ENCODE measurements around the gene CXCL10. TPM values are rescaled to one million over a fixed set of nuclear protein-coding genes. Genes with fewer than 3 reads are reported as not detected.
"Not testable (repeated sequence)": the region's sequence is repeated elsewhere in the genome, so short reads cannot be mapped to it uniquely, and the experiment has no call there.

The CXCL10 gene
- total RNA-seq, 1 donor from 2014 or later = not detected

DNA sequence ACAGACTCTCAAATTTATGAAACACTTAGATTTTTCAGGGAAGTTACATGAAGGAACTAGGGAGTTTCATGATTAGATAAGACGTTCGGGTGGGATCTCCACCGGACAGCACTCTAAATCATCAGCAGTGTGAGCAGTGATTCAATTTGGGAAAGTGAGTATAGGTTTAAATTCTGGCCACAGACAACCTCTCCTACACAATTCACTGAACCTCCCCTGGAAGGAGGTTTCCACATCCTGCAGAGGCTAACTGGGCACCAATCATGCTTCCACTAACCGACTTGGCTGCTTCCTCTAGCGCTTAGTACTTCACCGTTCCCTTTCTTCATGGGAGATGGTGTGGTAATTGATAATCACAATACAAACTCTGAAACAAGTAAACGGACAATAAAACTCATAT is 21.6 kb downstream of the CXCL10 start:
- intact Hi-C loops (cut with DNase I) = no loop called here
- no peak for DNase-seq
- no peak for ATAC-seq (ENCODE audit: poor library complexity)

DNA sequence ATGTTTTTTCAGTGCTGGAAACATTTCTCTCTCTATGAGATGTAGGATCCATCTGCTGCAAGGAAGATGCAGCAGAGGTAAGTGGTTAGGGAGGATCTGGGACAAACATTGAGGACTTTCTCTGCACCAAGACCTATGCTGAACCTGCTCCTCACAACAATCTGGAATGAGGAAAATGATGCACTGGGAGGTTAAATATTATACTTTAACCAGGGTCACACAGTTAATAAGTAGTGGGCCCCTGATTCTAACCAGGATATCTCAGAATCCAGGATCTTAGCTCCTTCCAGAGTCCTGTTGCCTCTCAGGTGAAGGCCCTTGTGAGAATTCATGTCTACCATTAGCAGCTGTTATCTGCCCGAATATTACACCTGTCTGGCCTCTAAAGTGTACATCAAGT is 23.0 kb downstream of the CXCL10 start:
- ATAC-seq (ENCODE audit: poor library complexity) = no peak
- intact Hi-C loops (cut with DNase I) = no loop called here

DNA sequence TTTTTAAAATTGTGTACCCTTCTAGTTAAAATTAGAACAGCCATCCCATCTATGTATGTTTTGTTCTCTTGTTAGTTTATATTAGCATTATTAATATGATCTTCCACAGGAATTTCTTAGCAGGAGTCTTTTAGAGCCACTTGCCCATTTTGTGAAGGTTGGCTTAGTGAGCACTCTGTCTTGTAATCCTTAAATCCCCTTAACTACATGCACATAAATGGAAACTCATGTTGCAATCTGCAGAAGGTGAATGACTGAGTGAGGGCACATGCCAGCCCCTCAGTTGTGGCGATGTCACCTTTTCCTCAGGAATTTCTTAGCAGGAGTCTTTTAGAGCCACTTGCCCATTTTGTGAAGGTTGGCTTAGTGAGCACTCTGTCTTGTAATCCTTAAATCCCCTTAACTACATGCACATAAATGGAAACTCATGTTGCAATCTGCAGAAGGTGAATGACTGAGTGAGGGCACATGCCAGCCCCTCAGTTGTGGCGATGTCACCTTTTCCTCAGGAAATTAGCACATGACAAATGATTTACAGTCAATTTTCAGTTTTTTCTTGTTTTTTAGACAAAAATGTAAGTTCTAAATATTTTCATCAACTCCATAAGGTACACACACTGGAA is 24.7 kb downstream of the CXCL10 start:
- intact Hi-C loops (cut with DNase I); ATAC-seq (ENCODE audit: poor library complexity); DNase-seq: not testable (repeated sequence)

More for the DNA sequence above, 23.0 kb downstream of the CXCL10 start:
- DNase-seq = no peak

DNA sequence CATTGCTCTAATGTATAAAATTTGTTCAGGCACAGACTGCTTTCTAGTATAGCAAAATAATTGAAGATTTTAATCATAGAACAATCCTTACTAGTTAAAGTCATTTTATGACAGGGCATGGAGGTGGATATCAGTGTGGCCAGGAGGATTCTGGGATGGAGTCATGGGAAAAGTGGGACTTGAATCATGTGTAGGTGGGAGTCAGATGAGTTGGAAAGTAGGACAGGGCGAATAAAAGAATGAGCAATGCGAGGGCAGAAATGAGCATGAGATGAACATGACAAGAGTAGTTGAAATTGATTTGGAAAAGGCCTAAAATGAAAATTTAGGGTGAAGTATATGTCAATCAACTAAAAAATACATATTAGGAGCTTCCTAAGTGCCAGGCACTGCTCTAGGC is 25.4 kb downstream of the CXCL10 start:
- intact Hi-C loops (cut with DNase I) = no loop called here
- DNase-seq (no peak), ATAC-seq (ENCODE audit: poor library complexity) (no peak)

DNA sequence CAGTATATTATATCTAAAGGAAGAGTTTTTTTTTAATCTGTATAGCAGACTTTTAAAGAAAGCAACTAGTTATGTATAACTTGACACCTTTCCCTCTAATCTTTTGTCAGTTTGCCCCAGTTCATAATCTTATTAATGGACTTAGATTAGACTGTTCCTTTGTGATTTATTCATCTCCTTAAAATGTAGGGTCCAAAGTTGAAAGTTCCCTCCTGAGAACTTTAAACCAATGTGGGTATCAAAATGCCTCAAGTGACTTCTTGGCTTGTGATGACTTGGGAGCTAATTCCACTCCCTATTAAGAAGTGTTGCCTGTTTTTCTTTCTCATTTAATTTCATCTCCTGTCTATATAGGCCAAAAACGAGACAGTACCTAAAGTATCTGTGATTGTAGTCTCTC is 26.2 kb downstream of the CXCL10 start:
- no peak for DNase-seq
- no peak for ATAC-seq (ENCODE audit: poor library complexity)
- intact Hi-C loops (cut with DNase I) = no loop called here

DNA sequence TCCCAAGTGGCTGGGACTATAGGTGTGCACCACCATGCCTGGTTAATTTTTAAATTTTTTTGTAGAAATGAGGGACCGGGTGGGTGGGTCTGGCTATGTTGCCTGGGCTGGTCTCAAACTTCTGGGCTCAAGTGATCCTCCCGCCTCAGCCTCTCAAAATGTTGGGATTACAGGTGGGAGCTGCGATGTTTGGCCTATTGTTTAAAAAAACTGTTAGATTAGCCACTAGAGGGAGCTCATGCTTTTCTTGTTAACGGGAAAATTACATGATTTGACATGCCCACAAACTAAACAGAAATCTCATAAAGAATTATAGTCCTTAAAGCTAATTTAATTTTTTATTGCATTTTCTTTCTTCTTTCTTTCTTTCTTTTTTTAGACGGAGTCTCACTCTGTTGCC is 27.6 kb downstream of the CXCL10 start:
- intact Hi-C loops (cut with DNase I) = loop anchor here (2.0 kb wide), 1 partner anchor 71 kb away; no protein-coding TSS in a partner anchor
- DNase-seq = no peak
- ATAC-seq (ENCODE audit: poor library complexity) = peak; percentile 40

DNA sequence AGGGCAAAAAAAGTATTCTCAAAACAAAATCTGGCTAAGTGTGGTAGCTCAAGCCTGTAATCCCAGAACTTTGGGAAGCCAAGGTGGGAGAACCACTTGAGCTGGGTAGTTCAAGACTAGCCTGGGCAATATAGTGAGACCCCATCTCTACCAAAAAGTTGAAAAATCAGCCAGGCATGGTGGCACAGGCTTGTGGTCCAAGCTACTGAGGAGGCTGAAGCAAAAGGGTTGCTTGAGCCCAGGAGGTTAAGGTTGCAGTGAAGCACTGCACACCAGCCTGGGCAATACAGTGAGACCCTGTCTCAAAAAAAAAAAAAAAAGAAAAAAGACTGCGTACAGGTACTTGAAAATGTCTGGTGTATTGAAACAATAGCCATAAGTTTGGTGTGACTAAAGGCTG is 30.8 kb downstream of the CXCL10 start:
- ATAC-seq (ENCODE audit: poor library complexity) (no peak), DNase-seq (no peak)
- intact Hi-C loops (cut with DNase I) = no loop called here

DNA sequence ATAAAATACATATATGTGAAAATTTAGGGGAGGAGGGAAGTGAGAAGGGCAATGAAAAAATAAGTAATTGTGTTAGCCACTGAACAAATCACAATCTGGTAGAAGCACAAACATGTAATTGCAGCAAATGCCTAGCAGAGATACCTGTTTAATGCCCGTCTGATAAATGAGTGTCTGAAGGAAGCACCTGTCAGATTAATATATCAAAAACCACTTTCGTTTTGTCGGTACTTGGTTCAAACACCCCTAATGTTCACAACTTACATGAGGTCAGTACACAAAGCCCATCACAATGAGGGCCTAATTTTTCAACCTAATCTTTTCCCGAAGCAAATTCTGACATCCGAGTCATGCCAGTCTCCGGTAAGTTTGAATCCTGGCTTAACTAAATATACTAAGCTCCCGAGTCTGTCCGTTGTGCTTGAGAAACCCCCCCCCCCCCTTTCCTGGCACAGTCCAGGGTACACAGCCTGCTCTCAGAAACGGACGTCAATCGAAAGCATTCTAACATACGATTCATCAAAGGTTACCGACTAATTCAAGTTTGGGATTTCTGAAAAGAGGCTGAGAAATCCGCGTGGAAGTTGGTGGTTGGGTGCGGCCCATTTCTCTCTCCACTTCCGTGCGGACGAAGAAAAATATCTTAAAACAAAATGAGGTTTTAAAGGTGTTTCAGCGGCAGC is 33.3 kb downstream of the CXCL10 start:
- DNase-seq (no peak), ATAC-seq (ENCODE audit: poor library complexity) (no peak)
- intact Hi-C loops (cut with DNase I) = no loop called here

DNA sequence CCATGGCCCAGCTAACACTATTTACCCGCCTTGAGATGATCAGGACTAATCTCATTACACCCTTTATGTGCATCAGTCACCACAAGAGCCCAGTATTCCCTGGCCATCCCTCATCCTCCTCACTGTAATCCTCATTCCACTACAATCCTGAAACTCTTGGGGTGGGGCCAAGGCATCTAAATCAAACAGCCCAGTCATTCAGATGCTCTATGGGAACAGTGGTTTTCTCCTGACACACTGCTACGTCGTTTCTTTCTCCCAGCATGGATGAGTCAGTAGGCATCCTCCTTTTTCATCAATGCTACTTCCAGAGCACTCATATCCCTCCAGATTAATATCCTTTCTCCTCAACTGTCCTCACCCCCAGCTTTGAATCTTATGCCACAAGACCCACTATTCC is 38.2 kb downstream of the CXCL10 start:
- DNase-seq = no peak
- intact Hi-C loops (cut with DNase I) = no loop called here
- ATAC-seq (ENCODE audit: poor library complexity) = no peak

DNA sequence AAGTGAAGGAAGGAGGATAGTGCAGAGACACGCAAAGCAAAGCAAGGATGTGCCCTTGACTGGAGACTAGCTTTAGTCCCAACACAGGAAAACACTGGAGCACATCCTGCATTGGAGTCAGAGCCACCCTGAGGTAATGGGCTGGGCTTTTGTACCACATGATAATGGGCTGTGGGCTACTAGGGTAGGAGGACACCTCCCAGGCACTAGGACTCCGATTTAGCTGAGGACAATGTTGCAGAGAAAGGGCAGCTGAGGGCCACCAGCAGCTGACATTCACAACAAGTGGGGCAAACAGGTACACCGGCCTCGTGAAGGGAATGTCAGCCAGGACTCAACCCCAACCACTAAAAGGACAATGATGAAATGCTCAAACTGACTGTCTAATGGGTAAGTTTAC is 42.7 kb downstream of the CXCL10 start:
- no peak for ATAC-seq (ENCODE audit: poor library complexity)
- intact Hi-C loops (cut with DNase I) = no loop called here
- DNase-seq = no peak

DNA sequence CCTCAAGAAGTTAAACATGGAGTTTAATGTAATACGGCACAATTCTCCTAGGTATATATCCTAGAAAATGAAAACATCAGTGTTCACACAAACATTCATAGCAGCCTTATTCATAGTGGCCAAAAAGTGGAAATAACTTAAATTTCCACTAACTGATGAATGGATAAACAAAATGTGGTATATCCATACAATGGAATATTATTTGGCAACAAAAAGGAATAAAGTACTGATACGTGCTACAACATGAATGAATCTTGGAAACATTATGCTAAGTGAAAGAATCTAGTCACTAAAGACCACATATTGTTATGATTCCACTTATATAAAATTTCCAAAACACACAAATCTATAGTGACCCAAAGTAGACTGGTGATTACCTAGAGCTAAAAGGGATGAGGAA is 47.1 kb downstream of the CXCL10 start:
- ATAC-seq (ENCODE audit: poor library complexity) (no peak), DNase-seq (no peak)
- intact Hi-C loops (cut with DNase I) = no loop called here

DNA sequence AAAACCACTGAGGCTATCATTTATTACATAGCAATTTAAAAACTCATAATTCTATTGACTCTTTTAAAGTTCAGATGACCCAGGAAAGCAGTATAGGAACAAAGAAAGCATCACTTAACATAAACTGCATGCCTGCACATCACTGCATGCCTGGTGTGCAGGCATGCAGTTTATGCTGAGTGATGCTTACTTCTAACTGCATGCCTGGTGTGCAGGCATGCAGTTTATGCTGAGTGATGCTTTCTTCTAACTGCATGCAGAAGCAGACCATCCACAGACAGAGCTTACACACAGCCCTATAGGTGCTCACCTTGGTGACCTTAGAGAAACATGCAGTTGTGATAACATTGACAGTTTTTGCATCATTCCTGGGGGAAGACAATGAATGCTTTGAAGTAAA is 49.5 kb downstream of the CXCL10 start:
- ATAC-seq (ENCODE audit: poor library complexity) = no peak
- no peak for DNase-seq
- intact Hi-C loops (cut with DNase I) = no loop called here

Other genes starting within 250 kb of the CXCL10 start
- not detected for gene PPEF2, start 121.0 kb downstream of the CXCL10 start, total RNA-seq
- gene NAAA, start 82.5 kb downstream of the CXCL10 start, total RNA-seq = 7.4 TPM
- 16.9 TPM for gene SDAD1, start 32.6 kb downstream of the CXCL10 start, total RNA-seq
- 0.32 TPM for gene CXCL9, start 16.0 kb downstream of the CXCL10 start, total RNA-seq
- gene CXCL11, start 12.6 kb upstream of the CXCL10 start, total RNA-seq = not detected
- gene ART3, start 51.2 kb upstream of the CXCL10 start, total RNA-seq = 164 TPM
- 18.2 TPM for gene NUP54, start 124.9 kb upstream of the CXCL10 start, total RNA-seq
- 96.3 TPM for gene SCARB2, start 190.3 kb upstream of the CXCL10 start, total RNA-seq
- gene FAM47E, start 228.2 kb upstream of the CXCL10 start, total RNA-seq = 2.0 TPM

Data from Right ventricle myocardium superior (tissue), 1 donor.